H1 (cell line): ENCODE data around the gene IFNAR2. TPM values are rescaled to one million over a fixed set of nuclear protein-coding genes. Genes with fewer than 3 reads are reported as not detected.

Source experiments
- CTCF ChIA-PET: fragments of 300-600 bp; sonication (Branson Sonifier 250); formaldehyde crosslinking; loops from one replicate; lab custom pipeline; 2021; ENCODE audit not compliant: partially characterized antibody; lab: Charles Lee
- POLR2A ChIA-PET: fragments of 300-600 bp; sonication (Branson Sonifier 250); formaldehyde crosslinking; loops from one replicate; lab custom pipeline; 2021; ENCODE audit warnings: inconsistent platforms; ENCODE audit not compliant: partially characterized antibody; lab: Charles Lee
- DNase-seq, 2 experiments: peaks; one replicate each; pipeline versions ENCODE4 v3.0.0 to v3.0.0-alpha.2; 2010 to 2022; ENCODE audit warnings: low spot score in 2 of 2, low read depth in 1 of 2, mixed read lengths in 1 of 2
- FAIRE-seq: peaks from 2 replicates; lab custom pipeline; 2011; peaks lifted over from hg19 to GRCh38; lab: Jason Lieb, UNC
- H2AFZ ChIP-seq: 2 replicates; pipeline ENCODE4 v1.8.1; 2012; ENCODE audit warnings: low read length, inconsistent platforms
- H2AK5ac ChIP-seq: 2 replicates; pipeline ENCODE4 v1.6.1; 2013; ENCODE audit warnings: low read depth, low read length
- H2BK120ac ChIP-seq: replicated peaks from 2 replicates; pipeline ENCODE3; 2013; ENCODE audit warnings: low read depth, low read length, inconsistent platforms
- H2BK12ac ChIP-seq: 2 replicates; pipeline ENCODE4 v1.6.1; 2013; ENCODE audit warnings: low read depth, low read length
- H2BK15ac ChIP-seq: 2 replicates; pipeline ENCODE4 v1.6.1; 2013; ENCODE audit warnings: low read length
- H2BK20ac ChIP-seq: 2 replicates; pipeline ENCODE4 v1.6.1; 2013; ENCODE audit warnings: low read length
- H2BK5ac ChIP-seq: 2 replicates; pipeline ENCODE4 v1.6.1; 2013; ENCODE audit warnings: low read depth, low read length
- H3K14ac ChIP-seq: 2 replicates; pipeline ENCODE4 v1.6.1; 2013; ENCODE audit warnings: inconsistent platforms; ENCODE audit not compliant: insufficient read length
- H3K18ac ChIP-seq: 2 replicates; pipeline ENCODE4 v1.6.1; 2013; ENCODE audit warnings: low read length; ENCODE audit errors: extremely low read depth
- H3K23ac ChIP-seq: 2 replicates; pipeline ENCODE4 v1.6.1; 2013; ENCODE audit warnings: inconsistent platforms; ENCODE audit not compliant: insufficient read length
- H3K23me2 ChIP-seq: 2 replicates; pipeline ENCODE4 v1.6.1; 2013; ENCODE audit warnings: low read depth, low read length
- H3K27ac ChIP-seq: 2 replicates; pipeline ENCODE4 v1.6.1; 2011; ENCODE audit warnings: low read depth, low read length, inconsistent platforms
- H3K27me3 ChIP-seq, 4 experiments: replicated peaks in 1 of 4; 1 replicate in 1 of 4; 2 replicates in 3 of 4; pipeline versions ENCODE4 v1.6.1 to v1.8.1; 2011 to 2013; ENCODE audit warnings: low read length in 3 of 4, mild to moderate bottlenecking in 3 of 4, inconsistent platforms in 2 of 4, mixed read lengths in 2 of 4, moderate library complexity in 1 of 4; ENCODE audit not compliant: control insufficient read depth in 3 of 4, insufficient read depth in 3 of 4; ENCODE audit errors: extremely low read depth in 1 of 4
- H3K36me3 ChIP-seq, 4 experiments: 2 replicates each; pipeline versions ENCODE4 v1.6.1 to v1.8.1; 2011 to 2013; ENCODE audit warnings: mild to moderate bottlenecking in 4 of 4, low read length in 3 of 4, moderate library complexity in 2 of 4, control low read depth in 1 of 4, inconsistent platforms in 1 of 4; ENCODE audit not compliant: insufficient read depth in 4 of 4, control insufficient read depth in 2 of 4
- H3K4ac ChIP-seq: replicated peaks from 2 replicates; pipeline ENCODE3; 2013; ENCODE audit warnings: low read length, low read depth, mixed read lengths, inconsistent platforms; ENCODE audit not compliant: insufficient read length
- H3K4me1 ChIP-seq, 4 experiments: replicated peaks in 1 of 4; 1 replicate in 1 of 4; 2 replicates in 3 of 4; pipeline versions ENCODE4 v1.6.1 to v1.8.1; 2011 to 2013; ENCODE audit warnings: low read length in 3 of 4, inconsistent platforms in 2 of 4, mixed read lengths in 1 of 4; ENCODE audit not compliant: insufficient read depth in 4 of 4, control insufficient read depth in 3 of 4
- H3K4me2 ChIP-seq, 2 experiments: 2 replicates each; pipeline versions ENCODE4 v1.6.1 to v1.8.1; 2011 to 2013; ENCODE audit warnings: low read depth in 2 of 2, low read length in 2 of 2, control low read depth in 1 of 2, inconsistent platforms in 1 of 2, mild to moderate bottlenecking in 1 of 2; ENCODE audit not compliant: insufficient read depth in 1 of 2
- H3K4me3 ChIP-seq, 4 experiments: fragments of 200-600, 300-600 bp in 1 of 4; sonication (generic), shearing (Covaris generic), sonication (Bioruptor Twin) in 1 of 4; 2 replicates each; pipeline versions ENCODE4 v1.5.1 to v1.8.1; 2011 to 2016; ENCODE audit warnings: low read length in 4 of 4, low read depth in 3 of 4, control low read depth in 2 of 4, inconsistent platforms in 2 of 4, mild to moderate bottlenecking in 2 of 4, mixed read lengths in 1 of 4, moderate library complexity in 1 of 4; ENCODE audit not compliant: insufficient read depth in 2 of 4; ENCODE audit errors: extremely low read depth in 1 of 4
- H3K56ac ChIP-seq: replicated peaks from 2 replicates; pipeline ENCODE3; 2013; ENCODE audit warnings: low read depth, mild to moderate bottlenecking, mixed read lengths, low read length, inconsistent platforms; ENCODE audit not compliant: insufficient read length
- H3K79me1 ChIP-seq: 2 replicates; pipeline ENCODE4 v1.6.1; 2013; ENCODE audit warnings: low read depth, low read length, control low read depth
- H3K79me2 ChIP-seq, 2 experiments: 2 replicates each; pipeline versions ENCODE4 v1.6.1 to v1.8.1; 2012 to 2013; ENCODE audit warnings: low read length in 2 of 2, mild to moderate bottlenecking in 2 of 2, inconsistent platforms in 1 of 2; ENCODE audit not compliant: insufficient read depth in 2 of 2, control insufficient read depth in 1 of 2
- H3K9ac ChIP-seq, 4 experiments: replicated peaks in 1 of 4; 1 replicate in 1 of 4; 2 replicates in 3 of 4; pipeline versions ENCODE4 v1.6.1 to v1.8.1; 2011 to 2013; ENCODE audit warnings: low read depth in 3 of 4, low read length in 3 of 4, control low read depth in 2 of 4, mild to moderate bottlenecking in 2 of 4, moderate library complexity in 2 of 4, inconsistent platforms in 1 of 4; ENCODE audit errors: extremely low read depth in 1 of 4
- H3K9me3 ChIP-seq, 2 experiments: 2 replicates each; pipeline versions ENCODE4 v1.6.1 to v1.8.1; 2012 to 2013; ENCODE audit warnings: mild to moderate bottlenecking in 2 of 2, moderate library complexity in 2 of 2, control low read depth in 1 of 2, inconsistent platforms in 1 of 2, low read depth in 1 of 2, low read length in 1 of 2, mixed read lengths in 1 of 2; ENCODE audit not compliant: insufficient read depth in 2 of 2
- H4K20me1 ChIP-seq, 2 experiments: replicated peaks in 1 of 2; 2 replicates each; pipeline versions ENCODE3 to v1.8.1; 2011 to 2013; ENCODE audit warnings: inconsistent platforms in 2 of 2, low read length in 2 of 2, mild to moderate bottlenecking in 1 of 2; ENCODE audit not compliant: insufficient read depth in 2 of 2, control insufficient read depth in 1 of 2
- H4K5ac ChIP-seq: 2 replicates; pipeline ENCODE4 v1.6.1; 2013; ENCODE audit warnings: low read length, low read depth, mixed read lengths, inconsistent platforms; ENCODE audit not compliant: insufficient read length
- H4K8ac ChIP-seq: 2 replicates; pipeline ENCODE4 v1.8.0; 2013; ENCODE audit warnings: mild to moderate bottlenecking, moderate library complexity, low read length, inconsistent platforms; ENCODE audit not compliant: insufficient read depth; ENCODE audit errors: extremely low read depth
- H4K91ac ChIP-seq: replicated peaks from 2 replicates; pipeline ENCODE3; 2013; ENCODE audit warnings: low read length, mixed read lengths, inconsistent platforms; ENCODE audit not compliant: insufficient read length
- GABPA ChIP-seq: IDR thresholded peaks from 2 replicates; pipeline ENCODE4 v1.6.1; 2011; ENCODE audit warnings: mild to moderate bottlenecking, low read length, moderate library complexity, borderline replicate concordance; ENCODE audit not compliant: insufficient read depth
- TAF7 ChIP-seq: optimal IDR thresholded peaks from 2 replicates; pipeline ENCODE3; 2011; ENCODE audit warnings: low read depth, mild to moderate bottlenecking, inconsistent platforms, low read length, moderate library complexity, borderline replicate concordance
- WGBS, 2 experiments: shearing (Covaris generic) in 1 of 2; methylation state at CpG; one replicate each; pipeline versions ENCODE4 v1.1.6 to v1.1.7; 2013 to 2015; ENCODE audit warnings: low lambda C conversion rate in 2 of 2, mixed read lengths in 2 of 2, inconsistent platforms in 1 of 2, low coverage in 1 of 2, missing lambda C conversion rate in 1 of 2; ENCODE audit not compliant: insufficient replicate concordance in 2 of 2, insufficient coverage in 1 of 2, insufficient read length in 1 of 2; ENCODE audit errors: extremely low coverage in 1 of 2, missing lambda C conversion rate in 1 of 2; 5-methylcytosine and 5-hydroxymethylcytosine counted together
- polyA plus RNA-seq, 7 experiments: library from polyadenylated mRNA; depleted of rRNA in 3 of 7; stranded (reverse) in 5 of 7; unstranded in 2 of 7; fragments of >200 nt in 5 of 7; fragments of 200-250 nt in 2 of 7; gene quantifications; 1 replicate in 5 of 7; 2 replicates in 1 of 7; 4 replicates in 1 of 7; pipeline versions ENCODE4 v1.2.1 to v1.2.3, GENCODE V29; 2011 to 2013; ENCODE audit warnings: missing spikeins in 2 of 7, mixed read lengths in 2 of 7
- total RNA-seq: library from RNA; stranded (reverse); fragmentation: NEBNext Ultra II Directional; extraction: Animal tissue kit (Norgen Biotek cat#: 25700); gene quantifications from 2 replicates; pipeline ENCODE4 v1.2.1, GENCODE V29; 2021

The IFNAR2 gene
- total and polyA plus RNA-seq, 2 of the 8 experiments (the other 6 are each of a cell fraction or from before 2014, with no cell fraction given) = 12.2 to 16.1 TPM

GRCh38 chr21:33219300-33219699 is 10.4 kb upstream of the IFNAR2 start:
- no peak overlapping the region for H3K14ac ChIP-seq
- FAIRE-seq (no peak), DNase-seq (no peak)
- ChIA-PET POLR2A (no interaction called here), CTCF (interaction anchor here (1.2 kb wide), 2 partner anchors 142 to 144 kb away, joined by 3 to 4 read pairs; no protein-coding TSS in a partner anchor)
- no peak overlapping the region for H3K56ac ChIP-seq
- no peak overlapping the region for H3K4me3 ChIP-seq
- H3K4me2 ChIP-seq = no peak overlapping the region
- H2BK5ac ChIP-seq = no peak overlapping the region
- no peak overlapping the region for H3K27ac ChIP-seq
- no peaks in the 10 kb centered on the region; a peak in 1 of 7 replicates for H3K27me3 ChIP-seq
- H2BK15ac ChIP-seq = no peak overlapping the region
- no peaks in the 10 kb centered on the region; a peak in 1 of 4 replicates for H3K9me3 ChIP-seq
- no peak overlapping the region for H4K91ac ChIP-seq
- H2AFZ ChIP-seq = no peak overlapping the region
- H3K9ac ChIP-seq = no peak overlapping the region
- no peak overlapping the region for H3K23ac ChIP-seq
- no peaks in the 10 kb centered on the region for H3K79me2 ChIP-seq
- no peak overlapping the region for H4K5ac ChIP-seq
- no peak overlapping the region for H4K8ac ChIP-seq
- no peaks in the 10 kb centered on the region for H3K23me2 ChIP-seq
- H4K20me1 ChIP-seq = no peaks in the 10 kb centered on the region
- H3K4me1 ChIP-seq = peaks cover 0 to 5% (median 3%) of the 10 kb centered on the region in 4 experiments; a peak in 4 of 7 replicates
- H3K79me1 ChIP-seq = no peaks in the 10 kb centered on the region
- no peak overlapping the region for H2BK20ac ChIP-seq
- no peaks in the 10 kb centered on the region for H3K36me3 ChIP-seq
- H2AK5ac ChIP-seq = no peak overlapping the region
- H3K18ac ChIP-seq = no peak overlapping the region
- H2BK12ac ChIP-seq = no peak overlapping the region
- no peak overlapping the region for H2BK120ac ChIP-seq
- 87% methylated on average over 3 of the region's 3 CpGs; no CpG with 5 or more reads in 1 of the 2 experiments for WGBS, 2 experiments
- H3K4ac ChIP-seq = no peak overlapping the region
- TF ChIP-seq GABPA (no peak), TAF7 (no peak)
